ENCODE results near the gene TM9SF2. TPM values are rescaled to one million over a fixed set of nuclear protein-coding genes. Genes with fewer than 3 reads are reported as not detected.

Gene TM9SF2
- total and polyA plus RNA-seq, 9 of the 15 experiments (the other 6 are each of a cell fraction or from before 2014, with no cell fraction given) = 23.3 to 83.2 (median 55.1) TPM

DNA sequence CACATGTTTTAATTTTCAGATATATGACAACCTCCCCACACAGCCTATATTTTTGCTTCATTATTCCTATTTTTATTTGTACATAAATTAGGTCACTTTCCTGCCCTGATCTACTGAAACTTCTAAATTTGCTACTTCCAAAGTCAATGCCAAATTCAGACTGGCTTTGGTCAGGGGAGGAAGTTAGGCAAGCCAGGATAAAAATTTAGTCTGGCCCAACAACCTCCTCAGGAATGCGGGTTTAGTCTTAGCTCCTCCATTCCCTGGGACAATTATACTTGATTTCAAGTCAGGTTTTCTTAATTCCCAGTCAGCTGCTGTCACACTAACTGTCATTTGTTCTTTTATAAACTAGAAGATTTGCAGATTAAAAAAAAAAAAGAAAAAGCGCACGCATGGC lies 84.3 kb downstream of the TM9SF2 start:
- no peaks in the 10 kb centered on the region for H3K9me3 ChIP-seq (replicated peaks; ENCODE audit: control insufficient read depth, insufficient read depth, low read depth, low read length)
- TF ChIP-seq, protein P1, sequence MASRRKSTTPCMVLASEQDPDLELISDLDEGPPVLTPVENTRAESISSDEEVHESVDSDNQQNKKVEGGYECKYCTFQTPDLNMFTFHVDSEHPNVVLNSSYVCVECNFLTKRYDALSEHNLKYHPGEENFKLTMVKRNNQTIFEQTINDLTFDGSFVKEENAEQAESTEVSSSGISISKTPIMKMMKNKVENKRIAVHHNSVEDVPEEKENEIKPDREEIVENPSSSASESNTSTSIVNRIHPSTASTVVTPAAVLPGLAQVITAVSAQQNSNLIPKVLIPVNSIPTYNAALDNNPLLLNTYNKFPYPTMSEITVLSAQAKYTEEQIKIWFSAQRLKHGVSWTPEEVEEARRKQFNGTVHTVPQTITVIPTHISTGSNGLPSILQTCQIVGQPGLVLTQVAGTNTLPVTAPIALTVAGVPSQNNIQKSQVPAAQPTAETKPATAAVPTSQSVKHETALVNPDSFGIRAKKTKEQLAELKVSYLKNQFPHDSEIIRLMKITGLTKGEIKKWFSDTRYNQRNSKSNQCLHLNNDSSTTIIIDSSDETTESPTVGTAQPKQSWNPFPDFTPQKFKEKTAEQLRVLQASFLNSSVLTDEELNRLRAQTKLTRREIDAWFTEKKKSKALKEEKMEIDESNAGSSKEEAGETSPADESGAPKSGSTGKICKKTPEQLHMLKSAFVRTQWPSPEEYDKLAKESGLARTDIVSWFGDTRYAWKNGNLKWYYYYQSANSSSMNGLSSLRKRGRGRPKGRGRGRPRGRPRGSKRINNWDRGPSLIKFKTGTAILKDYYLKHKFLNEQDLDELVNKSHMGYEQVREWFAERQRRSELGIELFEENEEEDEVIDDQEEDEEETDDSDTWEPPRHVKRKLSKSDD (conservative IDR thresholded peaks at IDR 0.05; ENCODE audit: low read length) = no peak
- no peak for TF ChIP-seq ESRRB (CRISPR knock-in tag; IDR thresholded peaks at IDR 0.05; ENCODE audit: borderline replicate concordance)
- no peak overlapping the region for H3K27ac ChIP-seq (ENCODE audit: extremely low read depth, low read depth, low read length)
- FAIRE-seq (no peak), ATAC-seq (no peak), DNase-seq (ENCODE audit: extremely low read depth in 1 of 4, low spot score in 3 of 4) (no peak)
- H3K4me3 ChIP-seq = no peak overlapping the region
- H2AFZ ChIP-seq (ENCODE audit: low read depth, low read length) = no peak overlapping the region
- no peaks in the 10 kb centered on the region for H4K20me1 ChIP-seq (replicated peaks; ENCODE audit: control insufficient read depth, insufficient read depth, low read length)
- in situ Hi-C loops (cut with MboI) = no loop called here
- POLR2A ChIA-PET = no interaction called here
- H3K9me1 ChIP-seq (ENCODE audit: control insufficient read depth, insufficient read depth, low read length) = no peaks in the 10 kb centered on the region
- CTCF ChIA-PET (ENCODE audit: low intra/inter-chr PET ratio) = no interaction called here
- no TSS peak for BruUV-seq (replicated peaks)
- H3K36me3 ChIP-seq (ENCODE audit: control insufficient read depth, insufficient read depth, low read length) = no peaks in the 10 kb centered on the region
- peaks cover 0 to 8% of the 10 kb centered on the region in 2 experiments; a peak in 1 of 5 replicates for H3K27me3 ChIP-seq (ENCODE audit: control insufficient read depth in 2 of 2, insufficient read depth in 2 of 2, low read length in 2 of 2)
- no peaks in the 10 kb centered on the region for H3K79me2 ChIP-seq (ENCODE audit: control insufficient read depth, insufficient read depth, low read length)
- no peak overlapping the region for H3K4me2 ChIP-seq (ENCODE audit: insufficient read depth, low read length)
- H3K4me1 ChIP-seq (replicated peaks in 1 of 2; ENCODE audit: control insufficient read depth in 2 of 2, insufficient read depth in 2 of 2, low read length in 2 of 2) = peaks cover 0 to 3% of the 10 kb centered on the region in 2 experiments; a peak in 3 of 5 replicates
- intact Hi-C loops (cut with micrococcal nuclease) = no loop called here
- H3K9ac ChIP-seq (ENCODE audit: insufficient read depth in 1 of 2, low read depth in 2 of 2, low read length in 2 of 2) = no peak overlapping the region
- 38% methylated on average over 1 of the region's 3 CpGs for WGBS (ENCODE audit: insufficient coverage, low coverage, missing lambda C conversion rate)

DNA sequence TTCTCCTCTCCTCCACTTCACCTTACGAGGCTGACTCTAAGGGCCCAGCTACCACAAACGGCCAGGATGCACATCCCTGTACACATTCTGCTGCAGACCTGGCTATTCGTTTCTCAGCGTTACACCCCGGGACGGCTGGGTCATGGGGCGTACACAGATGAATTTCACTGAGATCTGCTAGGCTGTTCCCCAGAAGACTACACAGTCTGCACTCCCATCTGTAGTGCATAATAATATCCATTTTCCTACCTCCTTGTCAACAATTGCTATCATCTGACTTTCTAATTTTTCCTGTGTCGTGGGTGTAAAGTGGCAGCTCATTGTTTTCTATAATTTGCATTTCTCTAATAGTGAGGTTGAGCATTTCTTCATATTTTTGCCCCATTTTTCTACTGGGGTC lies 85.7 kb downstream of the TM9SF2 start:
- DNase-seq (ENCODE audit: extremely low read depth in 1 of 4, low spot score in 3 of 4) (no peak), ATAC-seq (no peak), FAIRE-seq (no peak)
- no TSS peak for BruUV-seq (replicated peaks)
- 27% methylated on average over 5 of the region's 8 CpGs for WGBS (ENCODE audit: insufficient coverage, low coverage, missing lambda C conversion rate)
- in situ Hi-C loops (cut with MboI) = no loop called here
- Histone ChIP-seq H3K79me2 (ENCODE audit: control insufficient read depth, insufficient read depth, low read length) (no peaks in the 10 kb centered on the region), H3K27me3 (ENCODE audit: control insufficient read depth in 2 of 2, insufficient read depth in 2 of 2, low read length in 2 of 2) (peaks cover 0 to 8% of the 10 kb centered on the region in 2 experiments; a peak in 1 of 5 replicates), H3K27ac (ENCODE audit: extremely low read depth, low read depth, low read length) (no peak overlapping the region), H3K9me3 (replicated peaks; ENCODE audit: control insufficient read depth, insufficient read depth, low read depth, low read length) (no peaks in the 10 kb centered on the region), H4K20me1 (replicated peaks; ENCODE audit: control insufficient read depth, insufficient read depth, low read length) (no peaks in the 10 kb centered on the region), H3K4me2 (ENCODE audit: insufficient read depth, low read length) (no peak overlapping the region), H3K36me3 (ENCODE audit: control insufficient read depth, insufficient read depth, low read length) (no peaks in the 10 kb centered on the region), H3K9ac (ENCODE audit: insufficient read depth in 1 of 2, low read depth in 2 of 2, low read length in 2 of 2) (no peak overlapping the region), H3K4me1 (replicated peaks in 1 of 2; ENCODE audit: control insufficient read depth in 2 of 2, insufficient read depth in 2 of 2, low read length in 2 of 2) (peaks cover 0 to 3% of the 10 kb centered on the region in 2 experiments; a peak in 3 of 5 replicates), H3K9me1 (ENCODE audit: control insufficient read depth, insufficient read depth, low read length) (no peaks in the 10 kb centered on the region), H3K4me3 (no peak overlapping the region), H2AFZ (ENCODE audit: low read depth, low read length) (no peak overlapping the region)
- intact Hi-C loops (cut with micrococcal nuclease) = no loop called here
- ChIA-PET CTCF (ENCODE audit: low intra/inter-chr PET ratio) (no interaction called here), POLR2A (interaction anchor here (0.7 kb wide), 1 partner anchor 10 kb away, joined by 3 read pairs; no protein-coding TSS in a partner anchor)
- no peak for TF ChIP-seq POLR2AphosphoS5 (IDR thresholded peaks at IDR 0.05; ENCODE audit: control insufficient read depth, insufficient read depth, low read depth, low read length)
- no peak for TF ChIP-seq NFYB (IDR thresholded peaks at IDR 0.05; ENCODE audit: extremely low read depth, insufficient read length)
- no peak for TF ChIP-seq ZKSCAN1 (IDR thresholded peaks at IDR 0.05; ENCODE audit: low read depth, low read length)
- no peak for TF ChIP-seq MAFK (IDR thresholded peaks at IDR 0.05; ENCODE audit: low read length)
- TF ChIP-seq PYGO2 (tag; IDR thresholded peaks at IDR 0.05) = no peak
- no peak for TF ChIP-seq PHF20 (IDR thresholded peaks at IDR 0.05; ENCODE audit: partially characterized antibody)
- no peak for TF ChIP-seq KAT7 (CRISPR knock-in tag; IDR thresholded peaks at IDR 0.05; ENCODE audit: borderline replicate concordance)
- TF ChIP-seq, protein P2, sequence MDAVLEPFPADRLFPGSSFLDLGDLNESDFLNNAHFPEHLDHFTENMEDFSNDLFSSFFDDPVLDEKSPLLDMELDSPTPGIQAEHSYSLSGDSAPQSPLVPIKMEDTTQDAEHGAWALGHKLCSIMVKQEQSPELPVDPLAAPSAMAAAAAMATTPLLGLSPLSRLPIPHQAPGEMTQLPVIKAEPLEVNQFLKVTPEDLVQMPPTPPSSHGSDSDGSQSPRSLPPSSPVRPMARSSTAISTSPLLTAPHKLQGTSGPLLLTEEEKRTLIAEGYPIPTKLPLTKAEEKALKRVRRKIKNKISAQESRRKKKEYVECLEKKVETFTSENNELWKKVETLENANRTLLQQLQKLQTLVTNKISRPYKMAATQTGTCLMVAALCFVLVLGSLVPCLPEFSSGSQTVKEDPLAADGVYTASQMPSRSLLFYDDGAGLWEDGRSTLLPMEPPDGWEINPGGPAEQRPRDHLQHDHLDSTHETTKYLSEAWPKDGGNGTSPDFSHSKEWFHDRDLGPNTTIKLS (IDR thresholded peaks at IDR 0.05; ENCODE audit: borderline replicate concordance, low read depth) = no peak
- TF ChIP-seq, protein P3, sequence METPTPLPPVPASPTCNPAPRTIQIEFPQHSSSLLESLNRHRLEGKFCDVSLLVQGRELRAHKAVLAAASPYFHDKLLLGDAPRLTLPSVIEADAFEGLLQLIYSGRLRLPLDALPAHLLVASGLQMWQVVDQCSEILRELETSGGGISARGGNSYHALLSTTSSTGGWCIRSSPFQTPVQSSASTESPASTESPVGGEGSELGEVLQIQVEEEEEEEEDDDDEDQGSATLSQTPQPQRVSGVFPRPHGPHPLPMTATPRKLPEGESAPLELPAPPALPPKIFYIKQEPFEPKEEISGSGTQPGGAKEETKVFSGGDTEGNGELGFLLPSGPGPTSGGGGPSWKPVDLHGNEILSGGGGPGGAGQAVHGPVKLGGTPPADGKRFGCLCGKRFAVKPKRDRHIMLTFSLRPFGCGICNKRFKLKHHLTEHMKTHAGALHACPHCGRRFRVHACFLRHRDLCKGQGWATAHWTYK (CRISPR knock-in tag; IDR thresholded peaks at IDR 0.05) = no peak
